BLaER1 treated with 17β-estradiol and CSF1 and Interleukin-3, amounts not matched to agents 10 nM and 100 nM (cell line): ENCODE measurements around the gene SLC24A4.
"Not testable (repeated sequence)": the region's sequence is repeated elsewhere in the genome, so short reads cannot be mapped to it uniquely, and the experiment has no call there.

ENCODE experiments used
- H3K27ac ChIP-seq, 11 experiments: shearing (Covaris generic); formaldehyde crosslinking; 2 replicates each; pipeline ENCODE4 v1.8.1; 2022
- H3K27me3 ChIP-seq, 11 experiments: shearing (Covaris generic); formaldehyde crosslinking; 2 replicates each; pipeline ENCODE4 v1.8.1; 2022
- H3K36me3 ChIP-seq, 11 experiments: shearing (Covaris generic); formaldehyde crosslinking; 2 replicates each; pipeline ENCODE4 v1.8.1; 2022
- H3K4me1 ChIP-seq, 10 experiments: shearing (Covaris generic); formaldehyde crosslinking; 2 replicates each; pipeline ENCODE4 v1.8.1; 2022
- H3K4me2 ChIP-seq, 11 experiments: shearing (Covaris generic); formaldehyde crosslinking; 2 replicates each; pipeline ENCODE4 v1.8.1; 2022
- H3K4me3 ChIP-seq, 10 experiments: shearing (Covaris generic); formaldehyde crosslinking; 2 replicates each; pipeline ENCODE4 v1.8.1; 2022
- H3K9ac ChIP-seq, 11 experiments: shearing (Covaris generic); formaldehyde crosslinking; 2 replicates each; pipeline ENCODE4 v1.8.1; 2022
- H3K9me3 ChIP-seq, 11 experiments: shearing (Covaris generic); formaldehyde crosslinking; replicated peaks in 1 of 11; 2 replicates each; pipeline ENCODE4 v1.8.1; 2022
- H4K20me1 ChIP-seq, 11 experiments: shearing (Covaris generic); formaldehyde crosslinking; 2 replicates each; pipeline ENCODE4 v1.8.1; 2022
- Cebpa-rat ChIP-seq, 11 experiments: shearing (Covaris generic); IDR thresholded peaks; 2 replicates each; pipeline ENCODE4 v1.8.1; 2022

The SLC24A4 gene

DNA sequence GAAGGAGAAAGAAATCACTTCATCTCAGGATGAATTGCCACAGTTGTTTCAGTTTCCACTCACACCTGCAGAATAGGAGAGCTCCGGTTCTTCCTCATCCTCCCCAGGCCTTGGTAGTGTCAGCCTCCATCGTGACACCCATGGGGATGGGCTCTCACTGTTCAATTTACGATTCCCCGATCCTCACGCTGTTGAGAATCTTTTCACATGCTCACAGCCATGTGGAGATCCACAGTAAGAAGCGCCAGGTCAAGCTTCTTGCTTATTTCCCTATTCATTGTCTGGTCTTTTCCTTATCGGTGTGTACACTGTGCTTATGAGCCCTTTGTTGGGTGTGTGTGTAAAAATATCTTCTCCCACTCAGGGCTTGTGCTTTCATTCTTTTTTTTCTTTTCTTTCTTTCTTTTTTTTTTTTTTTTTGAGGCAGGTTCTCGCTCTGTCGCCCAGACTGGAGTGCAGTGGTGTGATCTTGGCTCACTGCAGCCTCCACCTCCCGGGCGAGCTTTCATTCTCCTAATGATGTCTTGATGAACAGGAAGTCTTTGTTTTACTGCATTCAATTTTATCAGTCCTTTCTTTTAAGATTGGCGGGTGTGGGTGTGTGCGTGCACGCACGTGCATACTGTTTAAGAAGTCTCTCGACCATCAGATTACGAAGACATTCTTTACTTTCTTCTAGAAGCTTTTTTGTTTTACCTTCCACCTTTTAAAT is 212.1 kb downstream of the SLC24A4 start:
- Histone ChIP-seq H3K4me2 (peak overlapping the region; percentile 45 to 74 (median 62); a peak in 21 of 22 replicates), H4K20me1 (peaks cover 0 to 78% (median 5%) of the 10 kb centered on the region in 11 experiments; a peak in 9 of 22 replicates), H3K4me1 (peaks cover 51 to 72% (median 68%) of the 10 kb centered on the region in 10 experiments), H3K27me3 (no peaks in the 10 kb centered on the region), H3K27ac (peak overlapping the region in 3 of 11 experiments; percentile 2 to 23 (median 14); a peak in 2 of 22 replicates), H3K9ac (0 out of 22 replicates have a peak overlapping the region, but pooled peaks of 1 of the 11 experiments have one; percentile 25), H3K4me3 (no peak overlapping the region), H3K9me3 (peaks cover 0 to 3% (median 0%) of the 10 kb centered on the region in 11 experiments; a peak in 2 of 22 replicates), H3K36me3 (no peaks in the 10 kb centered on the region)
- no peak for TF ChIP-seq Cebpa-rat (IDR thresholded peaks at IDR 0.05)

- Histone ChIP-seq H3K4me1 (peaks cover 52 to 72% (median 68%) of the 10 kb centered on the region in 10 experiments), H4K20me1 (peaks cover 0 to 77% (median 6%) of the 10 kb centered on the region in 11 experiments; a peak in 9 of 22 replicates), H3K4me2 (peak overlapping the region in 8 of 11 experiments; percentile 48 to 74 (median 64); a peak in 11 of 22 replicates)
- not testable (repeated sequence) for H3K4me3 ChIP-seq, H3K9ac ChIP-seq, H3K27ac ChIP-seq, H3K36me3 ChIP-seq, H3K9me3 ChIP-seq, H3K27me3 ChIP-seq
These were observed 213.3 kb downstream of the SLC24A4 start for GRCh38 chr14:92536231-92536630.

- H3K9ac ChIP-seq = no peak overlapping the region
- no peak overlapping the region for H3K4me3 ChIP-seq
- TF ChIP-seq Cebpa-rat (IDR thresholded peaks at IDR 0.05) = no peak
- no peaks in the 10 kb centered on the region for H3K9me3 ChIP-seq
- H3K27me3 ChIP-seq = no peaks in the 10 kb centered on the region
- H3K36me3 ChIP-seq = no peaks in the 10 kb centered on the region
- peaks cover 34 to 65% (median 56%) of the 10 kb centered on the region in 10 experiments for H3K4me1 ChIP-seq
- no peak overlapping the region for H3K27ac ChIP-seq
- H3K4me2 ChIP-seq = peak overlapping the region in 7 of 11 experiments; percentile 83 to 96 (median 91); a peak in 11 of 22 replicates
- peaks cover 0 to 81% (median 6%) of the 10 kb centered on the region in 11 experiments; a peak in 8 of 22 replicates for H4K20me1 ChIP-seq
These were observed 215.5 kb downstream of the SLC24A4 start for GRCh38 chr14:92538412-92538985.

GRCh38 chr14:92539419-92539818 is 216.5 kb downstream of the SLC24A4 start:
- H3K27ac ChIP-seq = peak overlapping the region in 8 of 11 experiments; percentile 45 to 80 (median 72); a peak in 17 of 22 replicates
- H3K4me2 ChIP-seq = peak overlapping the region; percentile 75 to 96 (median 89)
- peaks cover 0 to 83% (median 5%) of the 10 kb centered on the region in 11 experiments; a peak in 8 of 22 replicates for H4K20me1 ChIP-seq
- H3K9ac ChIP-seq = peak overlapping the region in 10 of 11 experiments; percentile 11 to 69 (median 50); a peak in 15 of 22 replicates
- no peaks in the 10 kb centered on the region for H3K9me3 ChIP-seq
- no peaks in the 10 kb centered on the region for H3K27me3 ChIP-seq
- no peak for TF ChIP-seq Cebpa-rat (IDR thresholded peaks at IDR 0.05)
- peak overlapping the region in 2 of 10 experiments; percentile 4 to 36; a peak in 4 of 20 replicates for H3K4me3 ChIP-seq
- no peaks in the 10 kb centered on the region for H3K36me3 ChIP-seq
- H3K4me1 ChIP-seq = peaks cover 34 to 63% (median 56%) of the 10 kb centered on the region in 10 experiments

- peak overlapping the region; percentile 75 to 96 (median 89) for H3K4me2 ChIP-seq
- no peaks in the 10 kb centered on the region for H3K27me3 ChIP-seq
- no peaks in the 10 kb centered on the region for H3K9me3 ChIP-seq
- peaks cover 0 to 83% (median under 1%) of the 10 kb centered on the region in 11 experiments; a peak in 8 of 22 replicates for H4K20me1 ChIP-seq
- peak overlapping the region; percentile 11 to 69 (median 49); a peak in 18 of 22 replicates for H3K9ac ChIP-seq
- H3K27ac ChIP-seq = peak overlapping the region in 10 of 11 experiments; percentile 16 to 80 (median 68); a peak in 19 of 22 replicates
- H3K4me1 ChIP-seq = peaks cover 30 to 59% (median 51%) of the 10 kb centered on the region in 10 experiments
- no peak for TF ChIP-seq Cebpa-rat (IDR thresholded peaks at IDR 0.05)
- peak overlapping the region in 4 of 10 experiments; percentile 4 to 36 (median 10); a peak in 6 of 20 replicates for H3K4me3 ChIP-seq
- no peaks in the 10 kb centered on the region for H3K36me3 ChIP-seq
These were observed 216.9 kb downstream of the SLC24A4 start for GRCh38 chr14:92539875-92540274.

- Histone ChIP-seq H3K4me3 (peak overlapping the region in 3 of 10 experiments; percentile 9 to 36 (median 12); a peak in 5 of 20 replicates), H3K9me3 (no peaks in the 10 kb centered on the region), H3K9ac (peak overlapping the region in 8 of 11 experiments; percentile 21 to 69 (median 52); a peak in 14 of 22 replicates), H3K36me3 (no peaks in the 10 kb centered on the region), H4K20me1 (peaks cover 0 to 82% (median 0%) of the 10 kb centered on the region in 11 experiments; a peak in 7 of 22 replicates), H3K4me2 (peak overlapping the region; percentile 75 to 96 (median 89)), H3K27me3 (no peaks in the 10 kb centered on the region), H3K27ac (peak overlapping the region; percentile 16 to 80 (median 65); a peak in 18 of 22 replicates), H3K4me1 (peaks cover 23 to 52% (median 44%) of the 10 kb centered on the region in 10 experiments)
- TF ChIP-seq Cebpa-rat (IDR thresholded peaks at IDR 0.05) = no peak
These were observed 217.6 kb downstream of the SLC24A4 start for GRCh38 chr14:92540472-92541048.

- H4K20me1 ChIP-seq = peaks cover 0 to 82% (median under 1%) of the 10 kb centered on the region in 11 experiments; a peak in 7 of 22 replicates
- H3K9me3 ChIP-seq = no peaks in the 10 kb centered on the region
- peak overlapping the region in 5 of 11 experiments; percentile 2 to 42 (median 12); a peak in 4 of 22 replicates for H3K4me2 ChIP-seq
- peaks cover 21 to 43% (median 38%) of the 10 kb centered on the region in 10 experiments for H3K4me1 ChIP-seq
- H3K36me3 ChIP-seq = no peaks in the 10 kb centered on the region
- no peak overlapping the region for H3K4me3 ChIP-seq
- no peak overlapping the region for H3K27ac ChIP-seq
- no peak overlapping the region for H3K9ac ChIP-seq
- TF ChIP-seq Cebpa-rat (IDR thresholded peaks at IDR 0.05) = no peak
- no peaks in the 10 kb centered on the region for H3K27me3 ChIP-seq
These were observed 220.0 kb downstream of the SLC24A4 start for GRCh38 chr14:92542766-92543554.
